Activated naive CD4-positive, alpha-beta T cell (primary cell): ENCODE results near the gene PROX2.

ENCODE experiments used
- DNase-seq, 4 experiments: peaks; one replicate each; lab custom pipeline; 2025; lab: John Stamatoyannopoulos, UW

Gene PROX2

GRCh38 chr14:74843653-74844052 is 32.3 kb downstream of the PROX2 start:
- no peak for DNase-seq

DNA sequence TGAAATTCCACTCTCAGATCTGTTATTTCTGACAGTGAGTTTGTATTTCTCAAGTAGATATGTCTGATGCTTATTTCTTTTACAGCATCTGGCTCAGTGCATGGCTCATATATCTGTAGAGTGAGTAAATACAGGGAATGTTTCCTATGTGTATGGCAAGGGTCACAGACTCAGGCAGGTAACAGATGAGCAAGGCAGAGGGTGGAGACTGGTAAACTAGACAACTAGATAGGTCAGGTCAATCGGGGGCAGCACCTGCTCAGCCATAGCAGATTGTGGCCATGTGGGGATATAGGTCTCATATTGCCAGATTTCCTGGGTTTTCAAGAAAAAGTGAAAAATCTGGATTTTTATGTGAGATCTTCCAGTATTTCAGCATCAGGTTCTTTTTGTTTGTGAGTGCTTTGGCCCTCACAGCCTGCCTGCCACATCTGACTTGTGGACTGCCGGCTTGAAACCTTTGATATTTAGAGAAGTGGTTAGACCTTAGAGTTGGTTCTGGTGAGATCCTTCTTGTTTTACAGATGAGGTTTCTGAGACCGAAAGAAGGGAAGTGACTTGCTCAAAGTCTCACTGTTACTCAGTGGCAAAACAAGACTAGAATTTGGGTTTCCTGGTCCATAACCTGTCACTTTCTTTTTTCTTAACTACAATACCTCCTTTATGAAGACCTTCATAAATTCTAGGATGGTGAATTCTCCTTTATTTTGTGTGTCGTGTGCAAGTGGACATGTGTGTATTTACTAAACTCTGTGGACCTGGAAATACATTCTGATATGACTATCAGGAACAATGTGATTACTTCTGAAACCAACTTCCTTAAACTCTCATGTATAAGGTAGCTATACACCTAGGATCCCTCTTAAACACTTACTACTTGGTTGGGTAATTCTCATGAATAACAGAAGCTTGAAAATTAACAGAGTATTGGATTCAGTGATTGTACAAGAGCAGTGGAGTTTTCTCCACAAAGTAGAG is 34.4 kb downstream of the PROX2 start:
- no peak for DNase-seq

- DNase-seq: no peak
These were observed 35.3 kb downstream of the PROX2 start for GRCh38 chr14:74840603-74841030.

DNA sequence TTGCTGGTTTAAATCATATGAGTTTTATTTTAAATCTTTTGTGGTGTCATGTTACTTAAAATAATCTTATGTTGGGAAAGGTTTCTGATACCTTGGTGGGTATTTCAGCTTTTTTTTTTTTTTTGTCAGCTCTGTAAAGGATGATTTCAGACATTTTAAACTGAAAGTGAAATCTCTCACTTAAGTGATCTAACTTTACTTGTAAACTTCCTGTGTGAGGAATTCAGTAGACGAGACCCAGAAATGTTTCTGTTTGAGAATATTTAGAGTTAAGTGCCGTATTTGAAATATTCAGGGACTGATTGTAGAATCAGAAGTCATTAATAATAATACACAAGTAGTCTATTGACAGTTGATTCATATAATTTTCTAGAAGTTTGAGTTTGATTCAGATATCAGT is 37.8 kb downstream of the PROX2 start:
- no peak for DNase-seq

- no peak for DNase-seq
These were observed 39.5 kb downstream of the PROX2 start for GRCh38 chr14:74836251-74836960.

GRCh38 chr14:74835645-74836250 is 40.2 kb downstream of the PROX2 start:
- no peak for DNase-seq

DNA sequence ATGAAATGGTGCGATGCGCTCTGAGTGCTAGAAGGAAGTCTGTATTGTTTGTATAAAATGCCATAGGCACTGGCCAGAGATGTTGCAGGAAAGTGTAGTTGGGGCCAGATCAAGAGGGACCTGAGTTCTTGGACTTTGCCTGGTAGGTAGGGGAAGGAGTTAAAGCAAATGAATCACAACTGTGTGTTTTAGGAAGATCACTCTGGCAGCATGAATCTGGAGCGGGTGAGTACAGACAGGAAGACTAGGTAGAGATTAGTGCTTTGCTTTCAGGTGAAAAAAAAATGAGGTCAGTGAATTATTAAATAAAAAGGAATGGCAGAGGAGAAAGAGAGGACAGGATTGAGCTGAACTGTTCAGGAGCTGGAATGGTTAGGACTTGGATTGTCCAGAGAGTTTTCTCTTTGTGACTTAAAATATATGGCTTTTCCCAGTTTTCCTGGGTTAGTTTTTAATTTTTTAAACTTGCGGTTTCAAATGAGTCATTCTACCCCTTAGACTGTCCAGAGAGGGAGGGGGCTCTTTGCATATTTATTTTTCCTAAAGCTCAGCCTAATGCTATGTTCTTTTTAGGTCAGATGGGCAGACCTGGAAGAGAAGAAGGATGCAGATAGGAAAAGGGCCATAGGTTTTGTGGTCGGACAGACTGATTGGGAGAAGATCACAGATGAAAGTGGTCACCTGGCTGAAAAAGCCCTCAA is 41.1 kb downstream of the PROX2 start:
- no peak for DNase-seq

DNA sequence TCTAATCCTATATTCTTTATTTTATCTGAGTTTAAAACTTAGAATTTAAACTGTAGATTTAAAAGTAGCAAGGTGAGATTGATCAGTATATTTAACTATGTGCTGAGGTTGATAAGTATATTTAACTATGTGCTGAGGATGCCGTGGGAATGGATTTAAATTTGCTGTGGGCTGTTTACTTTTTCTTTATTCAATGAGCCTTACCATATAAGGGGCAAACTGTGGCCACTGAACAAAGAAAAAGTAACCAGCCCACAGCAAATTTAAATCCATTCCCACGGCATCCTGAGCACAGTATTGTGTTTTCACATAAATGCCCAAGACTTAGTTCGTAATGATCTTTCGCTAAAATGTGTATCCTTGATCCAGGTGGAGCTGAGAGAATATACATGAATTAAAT is 43.1 kb downstream of the PROX2 start:
- DNase-seq: no peak

- DNase-seq: no peak
These were observed 46.7 kb downstream of the PROX2 start for GRCh38 chr14:74829251-74829650.

DNA sequence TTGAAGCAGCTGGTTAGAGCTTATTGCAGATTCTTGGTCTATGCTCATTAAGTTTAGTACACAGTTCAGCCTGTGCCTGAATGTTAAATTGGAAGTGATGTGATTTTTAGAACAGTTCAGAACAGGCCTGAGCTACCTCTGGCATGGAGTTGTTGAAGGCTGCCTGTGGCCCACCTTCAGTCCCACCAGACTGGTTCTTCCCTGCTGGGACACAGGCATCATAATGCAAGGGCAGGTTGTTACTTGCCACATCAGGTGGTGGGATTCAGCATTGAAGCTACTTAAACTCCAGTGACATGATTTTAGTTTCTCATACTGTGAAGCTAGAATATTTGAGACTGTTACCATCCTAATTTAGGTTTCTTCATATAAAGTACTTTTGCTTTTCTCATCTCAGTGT is 49.4 kb downstream of the PROX2 start:
- no peak for DNase-seq
